SK-N-MC (cell line): ENCODE measurements around the gene CCDC3.

Source experiments
- DNase-seq: peaks from one replicate; pipeline ENCODE4 v3.0.0-alpha.2; 2011; ENCODE audit warnings: low read depth, low spot score
- H3K27ac ChIP-seq: fragments of 200-600 bp; sonication (generic); 2 replicates; pipeline ENCODE4 v1.5.1; 2016; ENCODE audit warnings: mixed run types
- H3K36me3 ChIP-seq: fragments of 200-600 bp; sonication (generic); 2 replicates; pipeline ENCODE4 v1.6.1; 2017; ENCODE audit warnings: antibody characterized with exemption, low read length, mixed read lengths; ENCODE audit not compliant: insufficient read depth
- H3K4me3 ChIP-seq: fragments of 200-600 bp; sonication (generic); 2 replicates; pipeline ENCODE4 v1.5.1; 2016
- H3K9ac ChIP-seq: fragments of 200-600 bp; sonication (generic); 2 replicates; pipeline ENCODE4 v1.8.0; 2017; ENCODE audit warnings: mixed run types, mixed read lengths; ENCODE audit not compliant: insufficient read length
- H3K9me3 ChIP-seq: fragments of 200-600 bp; sonication (generic); 2 replicates; pipeline ENCODE4 v1.6.1; 2017; ENCODE audit warnings: low read depth, mild to moderate bottlenecking, antibody characterized with exemption, low read length, moderate library complexity, mixed read lengths
- EZH2 ChIP-seq: fragments of 200-600 bp; sonication (generic); IDR thresholded peaks from one replicate; pipeline ENCODE4 v1.6.1; 2017; ENCODE audit warnings: antibody characterized with exemption
- FOXP2 ChIP-seq: optimal IDR thresholded peaks from 2 replicates; pipeline ENCODE3; 2011; ENCODE audit warnings: mild to moderate bottlenecking, moderate library complexity; ENCODE audit not compliant: insufficient read depth; ENCODE audit errors: extremely low read length, control extremely low read depth
- POLR2AphosphoS5 ChIP-seq: IDR thresholded peaks from 2 replicates; pipeline ENCODE4 v1.6.1; 2012; ENCODE audit warnings: mild to moderate bottlenecking, low read depth, low read length, borderline replicate concordance

The CCDC3 gene

GRCh38 chr10:12974491-12975199 is 26.9 kb downstream of the CCDC3 start:
- DNase-seq = no peak
- H3K27ac ChIP-seq = no peak overlapping the region
- no peak overlapping the region for H3K9ac ChIP-seq
- H3K9me3 ChIP-seq = no peaks in the 10 kb centered on the region
- no peak overlapping the region for H3K4me3 ChIP-seq
- TF ChIP-seq POLR2AphosphoS5 (no peak), EZH2 (no peak), FOXP2 (no peak)
- H3K36me3 ChIP-seq = no peaks in the 10 kb centered on the region

- no peak for DNase-seq
- H3K27ac ChIP-seq = no peak overlapping the region
- H3K9me3 ChIP-seq = no peaks in the 10 kb centered on the region
- no peak overlapping the region for H3K4me3 ChIP-seq
- no peak for TF ChIP-seq FOXP2
- no peak for TF ChIP-seq EZH2
- TF ChIP-seq POLR2AphosphoS5 = no peak
- H3K9ac ChIP-seq = no peak overlapping the region
- H3K36me3 ChIP-seq = no peaks in the 10 kb centered on the region
Measured at GRCh38 chr10:12974078-12974477, 27.4 kb downstream of the CCDC3 start.

- H3K9me3 ChIP-seq = no peaks in the 10 kb centered on the region
- TF ChIP-seq POLR2AphosphoS5 (no peak), EZH2 (no peak), FOXP2 (no peak)
- H3K36me3 ChIP-seq = no peaks in the 10 kb centered on the region
- H3K9ac ChIP-seq = no peak overlapping the region
- H3K4me3 ChIP-seq = no peak overlapping the region
- DNase-seq = no peak
- H3K27ac ChIP-seq = no peak overlapping the region
Measured at GRCh38 chr10:12973149-12973718, 28.3 kb downstream of the CCDC3 start.

GRCh38 chr10:12972146-12972545 is 29.4 kb downstream of the CCDC3 start:
- Histone ChIP-seq H3K9me3 (no peaks in the 10 kb centered on the region), H3K4me3 (no peak overlapping the region), H3K27ac (no peak overlapping the region), H3K9ac (no peak overlapping the region), H3K36me3 (no peaks in the 10 kb centered on the region)
- DNase-seq = no peak
- TF ChIP-seq FOXP2 (no peak), EZH2 (no peak), POLR2AphosphoS5 (no peak)

GRCh38 chr10:12971001-12971788 is 30.3 kb downstream of the CCDC3 start:
- Histone ChIP-seq H3K36me3 (no peaks in the 10 kb centered on the region), H3K4me3 (no peak overlapping the region), H3K9me3 (no peaks in the 10 kb centered on the region), H3K27ac (no peak overlapping the region), H3K9ac (no peak overlapping the region)
- no peak for DNase-seq
- TF ChIP-seq EZH2 (no peak), FOXP2 (no peak), POLR2AphosphoS5 (no peak)

GRCh38 chr10:12969951-12970350 is 31.6 kb downstream of the CCDC3 start:
- Histone ChIP-seq H3K27ac (no peak overlapping the region), H3K9me3 (no peaks in the 10 kb centered on the region), H3K4me3 (no peak overlapping the region), H3K9ac (no peak overlapping the region), H3K36me3 (no peaks in the 10 kb centered on the region)
- TF ChIP-seq EZH2 = no peak
- TF ChIP-seq POLR2AphosphoS5 = no peak
- TF ChIP-seq FOXP2 = no peak
- DNase-seq = no peak

- no peaks in the 10 kb centered on the region for H3K9me3 ChIP-seq
- no peak for TF ChIP-seq FOXP2
- no peak for TF ChIP-seq EZH2
- no peak for TF ChIP-seq POLR2AphosphoS5
- no peak overlapping the region for H3K9ac ChIP-seq
- H3K36me3 ChIP-seq = no peaks in the 10 kb centered on the region
- H3K4me3 ChIP-seq = no peak overlapping the region
- no peak for DNase-seq
- no peak overlapping the region for H3K27ac ChIP-seq
Measured at GRCh38 chr10:12966067-12966466, 35.4 kb downstream of the CCDC3 start.

GRCh38 chr10:12965571-12965970 is 35.9 kb downstream of the CCDC3 start:
- TF ChIP-seq EZH2 = no peak
- TF ChIP-seq FOXP2 = no peak
- no peak for TF ChIP-seq POLR2AphosphoS5
- H3K36me3 ChIP-seq = no peaks in the 10 kb centered on the region
- no peak overlapping the region for H3K9ac ChIP-seq
- no peak overlapping the region for H3K27ac ChIP-seq
- H3K9me3 ChIP-seq = no peaks in the 10 kb centered on the region
- no peak for DNase-seq
- H3K4me3 ChIP-seq = no peak overlapping the region
